Muscle layer of colon (tissue), 2 donors: Measurements from ENCODE around the gene ST6GALNAC3.

ENCODE experiments used
- H3K27ac ChIP-seq: one replicate; pipeline ENCODE4 v1.7.0; 2013; ENCODE audit warnings: low read depth, mild to moderate bottlenecking, low read length, moderate library complexity
- H3K27me3 ChIP-seq, 2 donors: one replicate each; pipeline ENCODE4 v1.7.0; 2013; ENCODE audit warnings: low read length in 2 of 2, mild to moderate bottlenecking in 2 of 2; ENCODE audit not compliant: insufficient read depth in 2 of 2, control insufficient read depth in 1 of 2
- H3K36me3 ChIP-seq: one replicate; pipeline ENCODE4 v1.7.0; 2013; ENCODE audit warnings: mild to moderate bottlenecking, low read length; ENCODE audit not compliant: insufficient read depth
- H3K4me1 ChIP-seq: one replicate; pipeline ENCODE4 v1.7.0; 2013; ENCODE audit warnings: mild to moderate bottlenecking, low read length; ENCODE audit not compliant: insufficient read depth
- H3K4me3 ChIP-seq, 2 donors: one replicate each; pipeline ENCODE4 v1.7.0; 2013; ENCODE audit warnings: low read length in 2 of 2, low read depth in 1 of 2, mild to moderate bottlenecking in 1 of 2, moderate library complexity in 1 of 2
- H3K9ac ChIP-seq: one replicate; pipeline ENCODE4 v1.7.0; 2013; ENCODE audit warnings: low read length
- H3K9me3 ChIP-seq: one replicate; pipeline ENCODE4 v1.7.0; 2013; ENCODE audit warnings: mild to moderate bottlenecking, low read length
- donor health status: abdominal sarcoma.
- donor health status: Adenocarcinoma of cecum.

ST6GALNAC3 gene

GRCh38 chr1:76203127-76203526, 128.6 kb downstream of the ST6GALNAC3 start:
- H3K9ac ChIP-seq, result no peak overlapping the region
- no peaks in the 10 kb centered on the region for H3K9me3 ChIP-seq

GRCh38 chr1:76209238-76209637, 134.7 kb downstream of the ST6GALNAC3 start:
- Histone ChIP-seq H3K9ac (no peak overlapping the region), H3K4me3 (no peak overlapping the region), H3K36me3 (no peaks in the 10 kb centered on the region), H3K27ac (no peak overlapping the region), H3K4me1 (no peaks in the 10 kb centered on the region), H3K9me3 (no peaks in the 10 kb centered on the region), H3K27me3 (no peaks in the 10 kb centered on the region)

More at GRCh38 chr1:76203127-76203526, 128.6 kb downstream of the ST6GALNAC3 start:
- Histone ChIP-seq H3K27ac (no peak overlapping the region), H3K4me1 (no peaks in the 10 kb centered on the region), H3K36me3 (no peaks in the 10 kb centered on the region), H3K4me3 (no peak overlapping the region), H3K27me3 (no peaks in the 10 kb centered on the region)

- Histone ChIP-seq H3K27ac (no peak overlapping the region), H3K27me3 (no peaks in the 10 kb centered on the region)
These were observed 135.1 kb downstream of the ST6GALNAC3 start for GRCh38 chr1:76209648-76210047.

GRCh38 chr1:76210160-76210559, 135.6 kb downstream of the ST6GALNAC3 start:
- Histone ChIP-seq H3K36me3 (no peaks in the 10 kb centered on the region), H3K9ac (no peak overlapping the region), H3K4me3 (no peak overlapping the region), H3K27ac (no peak overlapping the region), H3K27me3 (no peaks in the 10 kb centered on the region), H3K9me3 (no peaks in the 10 kb centered on the region), H3K4me1 (no peaks in the 10 kb centered on the region)

More at GRCh38 chr1:76209648-76210047, 135.1 kb downstream of the ST6GALNAC3 start:
- no peaks in the 10 kb centered on the region for H3K9me3 ChIP-seq
- no peak overlapping the region for H3K4me3 ChIP-seq
- H3K36me3 ChIP-seq, result no peaks in the 10 kb centered on the region
- H3K9ac ChIP-seq, result no peak overlapping the region
- H3K4me1 ChIP-seq, result no peaks in the 10 kb centered on the region

- no peak overlapping the region for H3K27ac ChIP-seq
- H3K4me3 ChIP-seq, result no peak overlapping the region
- H3K9ac ChIP-seq, result no peak overlapping the region
- no peaks in the 10 kb centered on the region for H3K9me3 ChIP-seq
- no peaks in the 10 kb centered on the region for H3K36me3 ChIP-seq
- no peaks in the 10 kb centered on the region for H3K27me3 ChIP-seq
- no peaks in the 10 kb centered on the region for H3K4me1 ChIP-seq
These were observed 144.3 kb downstream of the ST6GALNAC3 start for GRCh38 chr1:76218888-76219287.

- Histone ChIP-seq H3K27me3 (no peaks in the 10 kb centered on the region), H3K4me1 (no peaks in the 10 kb centered on the region), H3K9ac (no peak overlapping the region), H3K4me3 (no peak overlapping the region), H3K36me3 (no peaks in the 10 kb centered on the region), H3K27ac (no peak overlapping the region), H3K9me3 (no peaks in the 10 kb centered on the region)
These were observed 144.8 kb downstream of the ST6GALNAC3 start for GRCh38 chr1:76219366-76219818.

GRCh38 chr1:76224752-76225151, 150.2 kb downstream of the ST6GALNAC3 start:
- Histone ChIP-seq H3K27ac (no peak overlapping the region), H3K27me3 (no peaks in the 10 kb centered on the region)

GRCh38 chr1:76225526-76225925, 151.0 kb downstream of the ST6GALNAC3 start:
- Histone ChIP-seq H3K27me3 (no peaks in the 10 kb centered on the region), H3K9ac (no peak overlapping the region), H3K27ac (no peak overlapping the region)

More at GRCh38 chr1:76224752-76225151, 150.2 kb downstream of the ST6GALNAC3 start:
- H3K4me1 ChIP-seq, result peaks cover 3% of the 10 kb centered on the region
- no peaks in the 10 kb centered on the region for H3K36me3 ChIP-seq
- H3K9ac ChIP-seq, result no peak overlapping the region
- no peak overlapping the region for H3K4me3 ChIP-seq
- no peaks in the 10 kb centered on the region for H3K9me3 ChIP-seq

GRCh38 chr1:76227621-76228020, 153.1 kb downstream of the ST6GALNAC3 start:
- Histone ChIP-seq H3K9me3 (no peaks in the 10 kb centered on the region), H3K4me3 (no peak overlapping the region), H3K4me1 (peaks cover 3% of the 10 kb centered on the region), H3K36me3 (no peaks in the 10 kb centered on the region), H3K27ac (no peak overlapping the region), H3K27me3 (no peaks in the 10 kb centered on the region), H3K9ac (no peak overlapping the region)

More at GRCh38 chr1:76225526-76225925, 151.0 kb downstream of the ST6GALNAC3 start:
- no peaks in the 10 kb centered on the region for H3K9me3 ChIP-seq
- peaks cover 3% of the 10 kb centered on the region for H3K4me1 ChIP-seq
- no peaks in the 10 kb centered on the region for H3K36me3 ChIP-seq
- no peak overlapping the region for H3K4me3 ChIP-seq

GRCh38 chr1:76229279-76230005, 154.9 kb downstream of the ST6GALNAC3 start:
- Histone ChIP-seq H3K36me3 (no peaks in the 10 kb centered on the region), H3K4me1 (peaks cover 3% of the 10 kb centered on the region), H3K27ac (no peak overlapping the region)

GRCh38 chr1:76230842-76231281, 156.3 kb downstream of the ST6GALNAC3 start:
- H3K27me3 ChIP-seq, result no peaks in the 10 kb centered on the region
- H3K4me1 ChIP-seq, result peaks cover 3% of the 10 kb centered on the region
- H3K36me3 ChIP-seq, result no peaks in the 10 kb centered on the region
- no peaks in the 10 kb centered on the region for H3K9me3 ChIP-seq
- no peak overlapping the region for H3K9ac ChIP-seq
- no peak overlapping the region for H3K4me3 ChIP-seq
- H3K27ac ChIP-seq, result no peak overlapping the region

More at GRCh38 chr1:76229279-76230005, 154.9 kb downstream of the ST6GALNAC3 start:
- Histone ChIP-seq H3K9me3 (no peaks in the 10 kb centered on the region), H3K4me3 (no peak overlapping the region), H3K9ac (no peak overlapping the region), H3K27me3 (no peaks in the 10 kb centered on the region)

- H3K36me3 ChIP-seq, result no peaks in the 10 kb centered on the region
- H3K9me3 ChIP-seq, result no peaks in the 10 kb centered on the region
- no peak overlapping the region for H3K9ac ChIP-seq
- no peak overlapping the region for H3K4me3 ChIP-seq
- no peak overlapping the region for H3K27ac ChIP-seq
- H3K4me1 ChIP-seq, result peaks cover 3% of the 10 kb centered on the region
- H3K27me3 ChIP-seq, result no peaks in the 10 kb centered on the region
These were observed 156.8 kb downstream of the ST6GALNAC3 start for GRCh38 chr1:76231320-76231719.
